OCI-LY7 (cell line): ENCODE measurements around the gene EPHX1. TPM values are rescaled to one million over a fixed set of nuclear protein-coding genes. Genes with fewer than 3 reads are reported as not detected.
A peak's percentile ranks its signal among the peaks of the same experiment; 100 is the strongest.

ENCODE experiments used
- BruUV-seq: library from RNA; stranded (reverse); fragments of 400-500 nt; replicated peaks from 2 replicates; lab custom pipeline; 2021; lab: Mats Ljungman, UMichigan
- CTCF ChIA-PET: fragments of 300-600 bp; sonication (Branson Sonifier 250); formaldehyde crosslinking; loops from one replicate; lab custom pipeline; 2022; ENCODE audit warnings: antibody characterized with exemption; ENCODE audit not compliant: unreplicated experiment; lab: Charles Lee
- POLR2A ChIA-PET: fragments of 300-600 bp; sonication (Branson Sonifier 250); formaldehyde crosslinking; loops from one replicate; lab custom pipeline; 2022; ENCODE audit warnings: antibody characterized with exemption; lab: Charles Lee
- DNase-seq: peaks from one replicate; pipeline ENCODE4 v3.0.0-alpha.2; 2015; ENCODE audit warnings: low spot score
- H2AFZ ChIP-seq: fragments of 200-600 bp; sonication (generic), shearing (Covaris generic); 2 replicates; pipeline ENCODE4 v1.6.1; 2014; ENCODE audit warnings: mild to moderate bottlenecking, antibody characterized with exemption, low read length, moderate library complexity
- H3K27ac ChIP-seq: fragments of 200-600 bp; sonication (generic); 2 replicates; pipeline ENCODE4 v1.5.1; 2014; ENCODE audit warnings: mixed run types, low read depth, mild to moderate bottlenecking, moderate library complexity, low read length, inconsistent platforms; ENCODE audit not compliant: poor library complexity, severe bottlenecking
- H3K36me3 ChIP-seq: fragments of 200-600 bp; sonication (generic); 2 replicates; pipeline ENCODE4 v1.6.1; 2014; ENCODE audit warnings: mild to moderate bottlenecking, antibody characterized with exemption, low read length, moderate library complexity, mixed read lengths; ENCODE audit not compliant: insufficient read depth
- H3K4me1 ChIP-seq: fragments of 200-600 bp; sonication (generic); 2 replicates; pipeline ENCODE4 v1.5.1; 2014; ENCODE audit warnings: mild to moderate bottlenecking, low read length; ENCODE audit not compliant: insufficient read depth, poor library complexity, severe bottlenecking
- H3K4me2 ChIP-seq: fragments of 200-600 bp; sonication (generic); 2 replicates; pipeline ENCODE4 v1.6.1; 2014; ENCODE audit warnings: mild to moderate bottlenecking, low read length
- H3K4me3 ChIP-seq: fragments of 200-600 bp; sonication (generic); 2 replicates; pipeline ENCODE4 v1.5.1; 2014; ENCODE audit warnings: mild to moderate bottlenecking, low read depth, low read length; ENCODE audit not compliant: poor library complexity, severe bottlenecking
- H3K79me2 ChIP-seq: fragments of 200-600 bp; sonication (generic); 2 replicates; pipeline ENCODE4 v1.6.1; 2016; ENCODE audit warnings: low read depth, mild to moderate bottlenecking, low read length, moderate library complexity, mixed read lengths; ENCODE audit not compliant: insufficient read depth
- H3K9me2 ChIP-seq: fragments of 200-600 bp; sonication (generic); 2 replicates; pipeline ENCODE4 v1.6.1; 2016; ENCODE audit warnings: mild to moderate bottlenecking, low read length, mixed read lengths; ENCODE audit not compliant: insufficient read depth
- H3K9me3 ChIP-seq: fragments of 200-600 bp; sonication (generic); 2 replicates; pipeline ENCODE4 v1.6.1; 2014; ENCODE audit warnings: mild to moderate bottlenecking, mixed run types, low read length, mixed read lengths
- H4K20me1 ChIP-seq: fragments of 200-600 bp; sonication (generic); 2 replicates; pipeline ENCODE4 v1.6.1; 2014; ENCODE audit warnings: mild to moderate bottlenecking, antibody characterized with exemption, low read length, moderate library complexity, mixed read lengths; ENCODE audit not compliant: insufficient read depth
- CTCF ChIP-seq: fragments of 200-600 bp; sonication (generic); conservative IDR thresholded peaks from 2 replicates; pipeline ENCODE4 v1.5.1; 2014; ENCODE audit warnings: mild to moderate bottlenecking, antibody characterized with exemption, low read length, moderate library complexity, mixed read lengths
- EZH2phosphoT487 ChIP-seq: fragments of 200-600 bp; sonication (generic); IDR thresholded peaks from 2 replicates; pipeline ENCODE4 v1.6.1; 2018; ENCODE audit warnings: low read depth, borderline replicate concordance, mild to moderate bottlenecking, mixed run types, antibody characterized with exemption, low read length, moderate library complexity, mixed read lengths
- intact Hi-C: fragments of 100-400 bp; cut with micrococcal nuclease; formaldehyde crosslinking; loops from one replicate; pipeline ENCODE4 v1.10.0; 2022; ENCODE audit not compliant: unreplicated experiment
- total RNA-seq, 2 experiments: library from RNA; depleted of rRNA in 1 of 2; stranded (reverse); fragments of >200 nt in 1 of 2; shearing (Covaris generic) in 1 of 2; gene quantifications; 2 replicates each; pipeline ENCODE4 v1.2.3, GENCODE V29; 2014 to 2022

Gene EPHX1
- total RNA-seq, 2 experiments from 2014 or later: 0.44 to 1.3 TPM

GRCh38 chr1:225881959-225882693, 72.2 kb downstream of the EPHX1 start, which contains the start of gene TMEM63A:
TSS of gene TMEM63A (minus strand) at chr1:225882380. CDS start at chr1:225877580, 4,800 bp downstream.
- ChIA-PET CTCF (interaction anchor here (0.6 to 1.9 kb wide), 7 partner anchors 12 to 401 kb away, joined by 3 to 5 read pairs (median 3); no protein-coding TSS in a partner anchor), POLR2A (interaction anchor here (0.6 to 4.2 kb wide), 19 partner anchors 9 to 360 kb away, joined by 3 to 35 read pairs (median 5); partner anchors contain the start of genes PYCR2, SDE2 and SRP9)
- Histone ChIP-seq H3K4me3 (peak within 1 kb of the TSS; percentile 83), H3K79me2 (no peaks in the 10 kb centered on the region), H3K9me2 (no peaks in the 10 kb centered on the region), H3K27ac (peak within 1 kb of the TSS; percentile 32), H2AFZ (peak within 1 kb of the TSS; percentile 86), H4K20me1 (no peaks in the 10 kb centered on the region), H3K9me3 (no peaks in the 10 kb centered on the region), H3K4me2 (peak within 1 kb of the TSS; percentile 96), H3K4me1 (peaks cover 47% of the 10 kb centered on the region), H3K36me3 (peaks cover 6% of the 10 kb centered on the region; the same call in 1 of the 2 replicates)
- no TSS peak for BruUV-seq
- TF ChIP-seq CTCF (peak; percentile 47; the same call in 1 of the 2 replicates), EZH2phosphoT487 (no peak)
- intact Hi-C loops: loop anchor here (1.0 to 2.0 kb wide), 4 partner anchors 15 to 95 kb away; no protein-coding TSS in a partner anchor
- peak; percentile 86 for DNase-seq

GRCh38 chr1:225882694-225883615, 73.0 kb downstream of the EPHX1 start:
- Histone ChIP-seq H3K4me1 (peaks cover 47% of the 10 kb centered on the region), H3K9me3 (no peaks in the 10 kb centered on the region), H2AFZ (peak overlapping the region; percentile 86), H3K4me2 (peak overlapping the region; percentile 96), H3K4me3 (peak overlapping the region; percentile 83), H4K20me1 (no peaks in the 10 kb centered on the region), H3K27ac (no peak overlapping the region), H3K9me2 (no peaks in the 10 kb centered on the region), H3K36me3 (no peaks in the 10 kb centered on the region), H3K79me2 (no peaks in the 10 kb centered on the region)
- TF ChIP-seq CTCF (no peak), EZH2phosphoT487 (no peak)
- ChIA-PET POLR2A (interaction anchor here (0.6 to 4.2 kb wide), 15 partner anchors 9 to 416 kb away, joined by 3 to 35 read pairs (median 4); partner anchors contain the start of genes PYCR2, SDE2 and SRP9), CTCF (interaction anchor here (0.6 to 1.9 kb wide), 5 partner anchors 13 to 402 kb away, joined by 3 to 5 read pairs (median 3); no protein-coding TSS in a partner anchor)
- DNase-seq: no peak
- BruUV-seq: no TSS peak
- intact Hi-C loops: loop anchor here (1.0 to 2.0 kb wide), 2 partner anchors 14 to 60 kb away; no protein-coding TSS in a partner anchor
